GM12875 (cell line): ENCODE results near the gene FBXO44.

Experiments
- H3K4me3 ChIP-seq: one replicate; pipeline ENCODE4 v1.5.1; 2011; ENCODE audit warnings: low read depth, low read length, control low read depth
- CTCF ChIP-seq: IDR thresholded peaks from 2 replicates; pipeline ENCODE4 v1.5.1; 2011; ENCODE audit warnings: low read depth, mild to moderate bottlenecking, control low read depth, inconsistent platforms, low read length, moderate library complexity, borderline replicate concordance; ENCODE audit not compliant: insufficient read depth

FBXO44 gene

GRCh38 chr1:11616766-11617165 lies 37.9 kb upstream of the FBXO44 start:
- no peak overlapping the region for H3K4me3 ChIP-seq
- TF ChIP-seq CTCF: no peak

GRCh38 chr1:11617314-11617713 lies 37.4 kb upstream of the FBXO44 start:
- no peak for TF ChIP-seq CTCF
- no peak overlapping the region for H3K4me3 ChIP-seq

GRCh38 chr1:11617741-11618140 lies 36.9 kb upstream of the FBXO44 start:
- no peak for TF ChIP-seq CTCF
- H3K4me3 ChIP-seq: no peak overlapping the region

- no peak overlapping the region for H3K4me3 ChIP-seq
- TF ChIP-seq CTCF: no peak
These were observed 34.3 kb upstream of the FBXO44 start for GRCh38 chr1:11620405-11620804.

GRCh38 chr1:11620924-11621323 lies 33.8 kb upstream of the FBXO44 start:
- TF ChIP-seq CTCF: no peak

GRCh38 chr1:11622398-11622797 lies 32.3 kb upstream of the FBXO44 start:
- TF ChIP-seq CTCF: no peak
- H3K4me3 ChIP-seq: no peak overlapping the region

More at GRCh38 chr1:11620924-11621323, 33.8 kb upstream of the FBXO44 start:
- H3K4me3 ChIP-seq: no peak overlapping the region

GRCh38 chr1:11623702-11624101 lies 31.0 kb upstream of the FBXO44 start:
- TF ChIP-seq CTCF: no peak
- H3K4me3 ChIP-seq: no peak overlapping the region
